IMR-90 (cell line): ENCODE results near the gene MLLT1. TPM values are rescaled to one million over a fixed set of nuclear protein-coding genes. Genes with fewer than 3 reads are reported as not detected.

Experiments used
- ATAC-seq: fragments of 200-7000 bp; cut with Tn5 transposase; 2 replicates; pipeline ENCODE4 v1.9.1; 2020; ENCODE audit warnings: low read depth, mild to moderate bottlenecking, moderate library complexity
- BruUV-seq: library from RNA; stranded (reverse); fragments of 400-500 nt; replicated peaks from 2 replicates; lab custom pipeline; 2021; lab: Mats Ljungman, UMichigan
- CTCF ChIA-PET: fragments of 300-600 bp; formaldehyde crosslinking; extraction: SDS; loops from one replicate; lab custom pipeline; 2021; ENCODE audit warnings: antibody characterized with exemption; lab: Yijun Ruan, JAX
- POLR2A ChIA-PET: fragments of 300-600 bp; sonication (Branson Sonifier 250); formaldehyde crosslinking; loops from one replicate; lab custom pipeline; 2022; ENCODE audit warnings: antibody characterized with exemption; ENCODE audit not compliant: unreplicated experiment; lab: Charles Lee
- DNase-seq: peaks from one replicate; pipeline ENCODE4 v3.0.0; 2013
- H2AFZ ChIP-seq: replicated peaks from 2 replicates; pipeline ENCODE3; 2013; ENCODE audit warnings: low read length, mild to moderate bottlenecking; ENCODE audit not compliant: poor library complexity
- H2AK5ac ChIP-seq: 2 replicates; pipeline ENCODE4 v1.6.1; 2013; ENCODE audit warnings: low read depth, low read length, inconsistent platforms
- H2AK9ac ChIP-seq: replicated peaks from 2 replicates; pipeline ENCODE3; 2013; ENCODE audit warnings: mild to moderate bottlenecking, low read depth, low read length, moderate library complexity; ENCODE audit not compliant: poor library complexity
- H2BK120ac ChIP-seq: 2 replicates; pipeline ENCODE4 v1.6.1; 2013; ENCODE audit warnings: low read depth, low read length, inconsistent platforms
- H2BK15ac ChIP-seq: 3 replicates; pipeline ENCODE4 v1.6.1; 2013; ENCODE audit warnings: low read depth, low read length, inconsistent platforms
- H2BK20ac ChIP-seq: 2 replicates; pipeline ENCODE4 v1.6.1; 2013; ENCODE audit warnings: low read depth, mild to moderate bottlenecking, inconsistent platforms, low read length, moderate library complexity
- H2BK5ac ChIP-seq: 2 replicates; pipeline ENCODE4 v1.6.1; 2013; ENCODE audit warnings: mild to moderate bottlenecking, low read depth, low read length, inconsistent platforms; ENCODE audit not compliant: poor library complexity, severe bottlenecking
- H3K14ac ChIP-seq: replicated peaks from 2 replicates; pipeline ENCODE4 v1.6.1; 2013; ENCODE audit warnings: low read depth, low read length, inconsistent platforms
- H3K18ac ChIP-seq: 2 replicates; pipeline ENCODE4 v1.6.1; 2013; ENCODE audit warnings: low read depth, low read length, control low read depth
- H3K23ac ChIP-seq: 2 replicates; pipeline ENCODE4 v1.6.1; 2013; ENCODE audit warnings: low read depth, low read length, inconsistent platforms
- H3K27ac ChIP-seq: 2 replicates; pipeline ENCODE4 v1.5.1; 2013; ENCODE audit warnings: mild to moderate bottlenecking, control low read depth, low read length; ENCODE audit not compliant: insufficient read depth
- H3K27me3 ChIP-seq: 2 replicates; pipeline ENCODE4 v1.6.1; 2013; ENCODE audit warnings: low read length; ENCODE audit not compliant: control insufficient read depth, insufficient read depth
- H3K36me3 ChIP-seq: 2 replicates; pipeline ENCODE4 v1.6.1; 2013; ENCODE audit warnings: low read length, mixed read lengths; ENCODE audit not compliant: control insufficient read depth, insufficient read depth
- H3K4ac ChIP-seq: 2 replicates; pipeline ENCODE4 v1.6.1; 2013; ENCODE audit warnings: low read depth, low read length, inconsistent platforms
- H3K4me1 ChIP-seq: 2 replicates; pipeline ENCODE4 v1.6.1; 2013; ENCODE audit warnings: low read length, mixed read lengths; ENCODE audit not compliant: control insufficient read depth, insufficient read depth
- H3K4me2 ChIP-seq: 2 replicates; pipeline ENCODE4 v1.6.1; 2013; ENCODE audit warnings: low read depth, mild to moderate bottlenecking, control low read depth, low read length, moderate library complexity
- H3K4me3 ChIP-seq: 2 replicates; pipeline ENCODE4 v1.5.1; 2013; ENCODE audit warnings: low read depth, mild to moderate bottlenecking, control low read depth, low read length, moderate library complexity; ENCODE audit not compliant: insufficient read depth
- H3K56ac ChIP-seq: 2 replicates; pipeline ENCODE4 v1.6.1; 2013; ENCODE audit warnings: low read length, inconsistent platforms; ENCODE audit not compliant: insufficient read depth; ENCODE audit errors: extremely low read depth
- H3K79me1 ChIP-seq, 2 experiments: 2 replicates each; pipeline ENCODE4 v1.6.1; 2013; ENCODE audit warnings: low read length in 2 of 2, inconsistent platforms in 1 of 2, low read depth in 1 of 2
- H3K9ac ChIP-seq: 2 replicates; pipeline ENCODE4 v1.6.1; 2013; ENCODE audit warnings: low read depth, low read length, control low read depth
- H3K9me1 ChIP-seq: 2 replicates; pipeline ENCODE4 v1.6.1; 2013; ENCODE audit warnings: low read length, inconsistent platforms; ENCODE audit not compliant: insufficient read depth
- H3K9me3 ChIP-seq: 2 replicates; pipeline ENCODE4 v1.6.1; 2013; ENCODE audit warnings: low read length; ENCODE audit not compliant: control insufficient read depth, insufficient read depth
- H4K20me1 ChIP-seq: 2 replicates; pipeline ENCODE4 v1.6.1; 2013; ENCODE audit warnings: low read length, inconsistent platforms; ENCODE audit not compliant: insufficient read depth
- H4K5ac ChIP-seq: 2 replicates; pipeline ENCODE4 v1.6.1; 2013; ENCODE audit warnings: mild to moderate bottlenecking, low read depth, low read length, control low read depth
- H4K8ac ChIP-seq, 2 experiments: 2 replicates each; pipeline ENCODE4 v1.6.1; 2013; ENCODE audit warnings: low read depth in 2 of 2, low read length in 2 of 2, control low read depth in 1 of 2, inconsistent platforms in 1 of 2
- H4K91ac ChIP-seq: 2 replicates; pipeline ENCODE4 v1.6.1; 2013; ENCODE audit warnings: low read depth, low read length, inconsistent platforms; ENCODE audit not compliant: insufficient read depth
- CEBPB ChIP-seq: IDR thresholded peaks from 2 replicates; pipeline ENCODE4 v1.6.1; 2012; ENCODE audit warnings: low read depth, low read length, improper control_type of control experiment
- CHD1 ChIP-seq: IDR thresholded peaks from 2 replicates; pipeline ENCODE4 v1.6.1; 2012; ENCODE audit warnings: low read depth, low read length, improper control_type of control experiment
- CTCF ChIP-seq: conservative IDR thresholded peaks from 2 replicates; pipeline ENCODE4 v1.5.1; 2012; ENCODE audit warnings: mild to moderate bottlenecking, low read depth, low read length, improper control_type of control experiment
- ELK1 ChIP-seq: fragments of 150-350 bp; IDR thresholded peaks from 2 replicates; pipeline ENCODE4 v1.6.1; 2016; ENCODE audit warnings: low read depth, mild to moderate bottlenecking, low read length, moderate library complexity, borderline replicate concordance
- FOS ChIP-seq: fragments of 150-350 bp; IDR thresholded peaks from 2 replicates; pipeline ENCODE4 v1.6.1; 2016; ENCODE audit warnings: low read depth, low read length
- MAFK ChIP-seq: IDR thresholded peaks from 2 replicates; pipeline ENCODE4 v1.6.1; 2012; ENCODE audit warnings: low read depth, low read length, improper control_type of control experiment
- MAZ ChIP-seq: IDR thresholded peaks from 2 replicates; pipeline ENCODE4 v1.6.1; 2012; ENCODE audit warnings: low read depth, mild to moderate bottlenecking, low read length, improper control_type of control experiment, moderate library complexity, borderline replicate concordance
- MXI1 ChIP-seq: IDR thresholded peaks from 2 replicates; pipeline ENCODE4 v1.6.1; 2012; ENCODE audit warnings: low read depth, mild to moderate bottlenecking, low read length, moderate library complexity, borderline replicate concordance
- NFE2L2 ChIP-seq: fragments of 150-350 bp; IDR thresholded peaks from 2 replicates; pipeline ENCODE4 v1.6.1; 2016; ENCODE audit warnings: low read depth, mild to moderate bottlenecking, low read length
- POLR2A ChIP-seq: IDR thresholded peaks from 2 replicates; pipeline ENCODE4 v1.6.1; 2012; ENCODE audit warnings: mild to moderate bottlenecking, low read depth, low read length
- RAD21 ChIP-seq: IDR thresholded peaks from 2 replicates; pipeline ENCODE4 v1.6.1; 2012; ENCODE audit warnings: low read length, improper control_type of control experiment
- RFX5 ChIP-seq: IDR thresholded peaks from 2 replicates; pipeline ENCODE4 v1.8.0; 2012; ENCODE audit warnings: low read depth, mild to moderate bottlenecking, low read length, moderate library complexity
- SMC3 ChIP-seq: fragments of 150-350 bp; IDR thresholded peaks from 2 replicates; pipeline ENCODE4 v1.6.1; 2016; ENCODE audit warnings: low read depth, mild to moderate bottlenecking, antibody characterized with exemption, low read length, moderate library complexity
- USF2 ChIP-seq: fragments of 150-350 bp; IDR thresholded peaks from 2 replicates; pipeline ENCODE4 v1.6.1; 2017; ENCODE audit warnings: mild to moderate bottlenecking, antibody characterized with exemption, low read length, low read depth
- WGBS, 2 experiments: methylation state at CpG; one replicate each; pipeline versions ENCODE4 v1.1.5 to v1.1.7; 2013; ENCODE audit warnings: missing lambda C conversion rate in 2 of 2; ENCODE audit not compliant: insufficient read length in 1 of 2; ENCODE audit errors: extremely low coverage in 2 of 2; 5-methylcytosine and 5-hydroxymethylcytosine counted together
- dilution Hi-C: fragments of 300-500 bp; cut with HindIII; formaldehyde crosslinking; loops from one replicate; pipeline ENCODE4 v1.14.3; 2018; ENCODE audit warnings: low sequenced_read_pairs; ENCODE audit not compliant: unreplicated experiment
- in situ Hi-C: fragments of 300-500 bp; cut with MboI; formaldehyde crosslinking; loops from 3 replicates; pipeline ENCODE4 v1.14.3; 2019; ENCODE audit warnings: low sequenced_read_pairs, inconsistent platforms, mixed read lengths
- intact Hi-C: fragments of 100-400 bp; cut with micrococcal nuclease; formaldehyde crosslinking; loops from 2 replicates; pipeline ENCODE4 v1.10.0; 2022
- polyA plus RNA-seq, 3 experiments: library from polyadenylated mRNA; depleted of rRNA; stranded (reverse); fragments of >200 nt; gene quantifications; 2 replicates each; pipeline ENCODE4 v1.2.3, GENCODE V29; 2012; ENCODE audit warnings: low replicate concordance in 1 of 3
- total RNA-seq: library from RNA; depleted of rRNA; stranded (reverse); fragments of >200 nt; gene quantifications from 2 replicates; pipeline ENCODE4 v1.2.3, GENCODE V29; 2012

Gene MLLT1
- total and polyA plus RNA-seq, 2 of the 4 experiments (the other 2 are of a cell fraction), result 1.3 to 30.6 TPM

GRCh38 chr19:6279931-6280591, at the start of gene MLLT1 (continued):
- TF ChIP-seq ELK1 (no peak), MXI1 (peak; percentile 93), CHD1 (no peak), FOS (peak; percentile 49; the same call in 1 of the 2 replicates)

- ChIA-PET POLR2A (no interaction called here), CTCF (interaction anchor here (0.7 kb wide), 1 partner anchor 27 kb away, joined by 3 read pairs; no protein-coding TSS in a partner anchor)
- intact Hi-C loops (no loop called here), in situ Hi-C loops (no loop called here), dilution Hi-C loops (no loop called here)
- Histone ChIP-seq H2AK9ac (no peak overlapping the region), H3K4me1 (no peaks in the 10 kb centered on the region), H3K23ac (no peak overlapping the region), H2AFZ (no peak overlapping the region), H2BK20ac (no peak overlapping the region), H2AK5ac (no peak overlapping the region), H3K4ac (no peak overlapping the region), H2BK5ac (no peak overlapping the region), H3K27ac (no peak overlapping the region), H3K27me3 (peaks cover 6% of the 10 kb centered on the region), H4K5ac (no peak overlapping the region), H3K36me3 (no peaks in the 10 kb centered on the region), H4K8ac (no peak overlapping the region), H3K79me1 (no peaks in the 10 kb centered on the region), H3K4me2 (no peak overlapping the region), H4K91ac (no peak overlapping the region), H3K56ac (no peak overlapping the region), H2BK120ac (no peak overlapping the region), H3K9ac (no peak overlapping the region), H3K9me1 (no peaks in the 10 kb centered on the region), H4K20me1 (no peaks in the 10 kb centered on the region), H3K18ac (no peak overlapping the region), H3K9me3 (no peaks in the 10 kb centered on the region), H3K4me3 (no peak overlapping the region), H3K14ac (no peak overlapping the region), H2BK15ac (no peak overlapping the region)
- TF ChIP-seq POLR2A (no peak), MAFK (no peak), USF2 (no peak), FOS (no peak), CHD1 (no peak), MAZ (no peak), CTCF (no peak), SMC3 (no peak), CEBPB (no peak), RAD21 (no peak), NFE2L2 (no peak), RFX5 (no peak)
- 61% methylated on average over 3 of the region's 5 CpGs; no CpG with 5 or more reads in 1 of the 2 experiments for WGBS, 2 experiments
- ATAC-seq (no peak), DNase-seq (no peak)
- BruUV-seq, result no TSS peak
These were observed 47.0 kb upstream of the MLLT1 start for GRCh38 chr19:6326815-6327214.
